ENCODE results near the gene TMPRSS11E. TPM values are rescaled to one million over a fixed set of nuclear protein-coding genes. Genes with fewer than 3 reads are reported as not detected.

Gene TMPRSS11E
- total and polyA plus RNA-seq, 4 donors, result not detected

- DNase-seq (ENCODE audit: low spot score), result no peak
- no peak overlapping the region for H3K9ac ChIP-seq (ENCODE audit: low read depth in 1 of 2, low read length in 2 of 2)
- H3K27me3 ChIP-seq (ENCODE audit: control insufficient read depth in 4 of 4, insufficient read depth in 4 of 4, low read length in 3 of 4), result no peaks in the 10 kb centered on the region
- H3K27ac ChIP-seq (ENCODE audit: low read depth in 1 of 2, low read length in 2 of 2), result no peak overlapping the region
- H3K9me3 ChIP-seq (ENCODE audit: control insufficient read depth in 4 of 4, low read length in 3 of 4), result no peaks in the 10 kb centered on the region
- no peaks in the 10 kb centered on the region for H3K36me3 ChIP-seq (ENCODE audit: control insufficient read depth in 4 of 4, insufficient read depth in 3 of 4, low read depth in 1 of 4, low read length in 3 of 4)
- TF ChIP-seq TAF1 (conservative IDR thresholded peaks at IDR 0.05), result no peak
- TF ChIP-seq, protein P1, sequence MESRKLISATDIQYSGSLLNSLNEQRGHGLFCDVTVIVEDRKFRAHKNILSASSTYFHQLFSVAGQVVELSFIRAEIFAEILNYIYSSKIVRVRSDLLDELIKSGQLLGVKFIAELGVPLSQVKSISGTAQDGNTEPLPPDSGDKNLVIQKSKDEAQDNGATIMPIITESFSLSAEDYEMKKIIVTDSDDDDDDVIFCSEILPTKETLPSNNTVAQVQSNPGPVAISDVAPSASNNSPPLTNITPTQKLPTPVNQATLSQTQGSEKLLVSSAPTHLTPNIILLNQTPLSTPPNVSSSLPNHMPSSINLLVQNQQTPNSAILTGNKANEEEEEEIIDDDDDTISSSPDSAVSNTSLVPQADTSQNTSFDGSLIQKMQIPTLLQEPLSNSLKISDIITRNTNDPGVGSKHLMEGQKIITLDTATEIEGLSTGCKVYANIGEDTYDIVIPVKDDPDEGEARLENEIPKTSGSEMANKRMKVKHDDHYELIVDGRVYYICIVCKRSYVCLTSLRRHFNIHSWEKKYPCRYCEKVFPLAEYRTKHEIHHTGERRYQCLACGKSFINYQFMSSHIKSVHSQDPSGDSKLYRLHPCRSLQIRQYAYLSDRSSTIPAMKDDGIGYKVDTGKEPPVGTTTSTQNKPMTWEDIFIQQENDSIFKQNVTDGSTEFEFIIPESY (IDR thresholded peaks at IDR 0.05), result no peak
- no peak for TF ChIP-seq JUND (IDR thresholded peaks at IDR 0.05)
- TF ChIP-seq, protein P2, sequence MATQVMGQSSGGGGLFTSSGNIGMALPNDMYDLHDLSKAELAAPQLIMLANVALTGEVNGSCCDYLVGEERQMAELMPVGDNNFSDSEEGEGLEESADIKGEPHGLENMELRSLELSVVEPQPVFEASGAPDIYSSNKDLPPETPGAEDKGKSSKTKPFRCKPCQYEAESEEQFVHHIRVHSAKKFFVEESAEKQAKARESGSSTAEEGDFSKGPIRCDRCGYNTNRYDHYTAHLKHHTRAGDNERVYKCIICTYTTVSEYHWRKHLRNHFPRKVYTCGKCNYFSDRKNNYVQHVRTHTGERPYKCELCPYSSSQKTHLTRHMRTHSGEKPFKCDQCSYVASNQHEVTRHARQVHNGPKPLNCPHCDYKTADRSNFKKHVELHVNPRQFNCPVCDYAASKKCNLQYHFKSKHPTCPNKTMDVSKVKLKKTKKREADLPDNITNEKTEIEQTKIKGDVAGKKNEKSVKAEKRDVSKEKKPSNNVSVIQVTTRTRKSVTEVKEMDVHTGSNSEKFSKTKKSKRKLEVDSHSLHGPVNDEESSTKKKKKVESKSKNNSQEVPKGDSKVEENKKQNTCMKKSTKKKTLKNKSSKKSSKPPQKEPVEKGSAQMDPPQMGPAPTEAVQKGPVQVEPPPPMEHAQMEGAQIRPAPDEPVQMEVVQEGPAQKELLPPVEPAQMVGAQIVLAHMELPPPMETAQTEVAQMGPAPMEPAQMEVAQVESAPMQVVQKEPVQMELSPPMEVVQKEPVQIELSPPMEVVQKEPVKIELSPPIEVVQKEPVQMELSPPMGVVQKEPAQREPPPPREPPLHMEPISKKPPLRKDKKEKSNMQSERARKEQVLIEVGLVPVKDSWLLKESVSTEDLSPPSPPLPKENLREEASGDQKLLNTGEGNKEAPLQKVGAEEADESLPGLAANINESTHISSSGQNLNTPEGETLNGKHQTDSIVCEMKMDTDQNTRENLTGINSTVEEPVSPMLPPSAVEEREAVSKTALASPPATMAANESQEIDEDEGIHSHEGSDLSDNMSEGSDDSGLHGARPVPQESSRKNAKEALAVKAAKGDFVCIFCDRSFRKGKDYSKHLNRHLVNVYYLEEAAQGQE (IDR thresholded peaks at IDR 0.05), result no peak
- no peak for TF ChIP-seq FOXA2 (IDR thresholded peaks at IDR 0.05)
- TF ChIP-seq CTCF (IDR thresholded peaks at IDR 0.05; ENCODE audit: low read depth, low read length, missing input control), result no peak
- TF ChIP-seq RAD21 (IDR thresholded peaks at IDR 0.05), result no peak
- H3K4me1 ChIP-seq (ENCODE audit: control insufficient read depth in 4 of 4, insufficient read depth in 4 of 4, low read length in 3 of 4), result no peaks in the 10 kb centered on the region
- no peak overlapping the region for H3K4me3 ChIP-seq (ENCODE audit: low read depth in 1 of 3, low read length in 3 of 3)
These were observed 14.9 kb upstream of the TMPRSS11E start for GRCh38 chr4:68432320-68432719.

- no peak overlapping the region for H3K4me3 ChIP-seq (ENCODE audit: low read depth in 1 of 3, low read length in 3 of 3)
- H3K4me1 ChIP-seq (ENCODE audit: control insufficient read depth in 4 of 4, insufficient read depth in 4 of 4, low read length in 3 of 4), result no peaks in the 10 kb centered on the region
- WGBS, result 85% methylated on average over 5 of the region's 5 CpGs
- H3K9ac ChIP-seq (ENCODE audit: low read depth in 1 of 2, low read length in 2 of 2), result no peak overlapping the region
- DNase-seq (ENCODE audit: low spot score), result no peak
- no peak overlapping the region for H3K27ac ChIP-seq (ENCODE audit: low read depth in 1 of 2, low read length in 2 of 2)
- no peaks in the 10 kb centered on the region for H3K36me3 ChIP-seq (ENCODE audit: control insufficient read depth in 4 of 4, insufficient read depth in 3 of 4, low read depth in 1 of 4, low read length in 3 of 4)
- H3K27me3 ChIP-seq (ENCODE audit: control insufficient read depth in 4 of 4, insufficient read depth in 4 of 4, low read length in 3 of 4), result no peaks in the 10 kb centered on the region
- TF ChIP-seq EGR1 (IDR thresholded peaks at IDR 0.05; ENCODE audit: low read depth in 2 of 2), result no peak
- TF ChIP-seq GABPA (IDR thresholded peaks at IDR 0.05 in 1 of 2, conservative IDR thresholded peaks at IDR 0.05 in 1 of 2), result no peak
- no peak for TF ChIP-seq FOXA2 (IDR thresholded peaks at IDR 0.05)
- TF ChIP-seq CTCF (IDR thresholded peaks at IDR 0.05; ENCODE audit: low read depth, low read length, missing input control), result no peak
- TF ChIP-seq RAD21 (IDR thresholded peaks at IDR 0.05), result no peak
- TF ChIP-seq, protein P1 (IDR thresholded peaks at IDR 0.05), result no peak
- no peak for TF ChIP-seq SP1 (IDR thresholded peaks at IDR 0.05)
- H3K9me3 ChIP-seq (ENCODE audit: control insufficient read depth in 4 of 4, low read length in 3 of 4), result no peaks in the 10 kb centered on the region
These were observed 13.7 kb upstream of the TMPRSS11E start for GRCh38 chr4:68433582-68433981.
